HEK293 (cell line): Measurements from ENCODE around the gene COL11A2.

Experiments
- BCL11A ChIP-seq: fragments of 450-650 bp; formaldehyde crosslinking; IDR thresholded peaks from 2 replicates; pipeline ENCODE4 v1.5.1; 2016; ENCODE audit warnings: low read depth, missing biosample characterization, missing genetic modification characterization
- CTCF ChIP-seq: fragments of 450-650 bp; formaldehyde crosslinking; IDR thresholded peaks from 2 replicates; pipeline ENCODE4 v1.5.1; 2016; ENCODE audit warnings: missing biosample characterization, missing genetic modification characterization
- KLF9 ChIP-seq: fragments of 450-650 bp; formaldehyde crosslinking; IDR thresholded peaks from 2 replicates; pipeline ENCODE4 v1.5.1; 2016; ENCODE audit warnings: missing biosample characterization, missing genetic modification characterization, low read depth
- MYNN ChIP-seq: fragments of 450-650 bp; formaldehyde crosslinking; IDR thresholded peaks from 2 replicates; pipeline ENCODE4 v1.5.1; 2016; ENCODE audit warnings: missing biosample characterization, missing genetic modification characterization, borderline replicate concordance
- PBX3 ChIP-seq: sonication (generic); formaldehyde crosslinking; IDR thresholded peaks from 2 replicates; pipeline ENCODE4 v1.8.1; 2022; ENCODE audit warnings: mild to moderate bottlenecking, moderate library complexity, missing genetic modification reagents
- ZBTB1 ChIP-seq: fragments of 450-650 bp; formaldehyde crosslinking; IDR thresholded peaks from 2 replicates; pipeline ENCODE4 v1.5.1; 2016; ENCODE audit warnings: missing biosample characterization, missing genetic modification characterization
- ZEB2 ChIP-seq: fragments of 450-650 bp; formaldehyde crosslinking; IDR thresholded peaks from 2 replicates; pipeline ENCODE4 v1.5.1; 2016; ENCODE audit warnings: missing biosample characterization, missing genetic modification characterization
- ZNF24 ChIP-seq: fragments of 450-650 bp; formaldehyde crosslinking; IDR thresholded peaks from 2 replicates; pipeline ENCODE4 v1.5.1; 2016; ENCODE audit warnings: missing biosample characterization, missing genetic modification characterization
- ZNF423 ChIP-seq: fragments of 450-650 bp; formaldehyde crosslinking; IDR thresholded peaks from 2 replicates; pipeline ENCODE4 v1.5.1; 2016; ENCODE audit warnings: missing biosample characterization, missing genetic modification characterization
- ZNF555 ChIP-seq: fragments of 450-650 bp; formaldehyde crosslinking; conservative IDR thresholded peaks from 2 replicates; pipeline ENCODE4 v1.5.1; 2017; ENCODE audit warnings: missing biosample characterization, mild to moderate bottlenecking, missing genetic modification characterization, inconsistent platforms
- ZNF561 ChIP-seq: fragments of 450-650 bp; IDR thresholded peaks from 2 replicates; pipeline ENCODE4 v1.5.1; 2018; ENCODE audit warnings: missing biosample characterization, missing genetic modification characterization, borderline replicate concordance
- TF ChIP-seq, protein P1 (sequence below): fragments of 450-650 bp; formaldehyde crosslinking; IDR thresholded peaks from 2 replicates; pipeline ENCODE4 v1.5.1; 2016; ENCODE audit warnings: missing biosample characterization, missing genetic modification characterization
- TF ChIP-seq, protein P2 (sequence below): fragments of 450-650 bp; formaldehyde crosslinking; IDR thresholded peaks from 2 replicates; pipeline ENCODE4 v1.5.1; 2016; ENCODE audit warnings: missing biosample characterization, missing genetic modification characterization

GRCh38 chr6:33211136-33211535 is 18.9 kb upstream of the COL11A2 start:
- TF ChIP-seq ZNF24 = no peak
- no peak for TF ChIP-seq KLF9 (tag by site-specific recombination)
- TF ChIP-seq BCL11A (tag by site-specific recombination) = no peak
- TF ChIP-seq ZNF561 = no peak
- no peak for TF ChIP-seq ZNF555
- TF ChIP-seq, protein P1, sequence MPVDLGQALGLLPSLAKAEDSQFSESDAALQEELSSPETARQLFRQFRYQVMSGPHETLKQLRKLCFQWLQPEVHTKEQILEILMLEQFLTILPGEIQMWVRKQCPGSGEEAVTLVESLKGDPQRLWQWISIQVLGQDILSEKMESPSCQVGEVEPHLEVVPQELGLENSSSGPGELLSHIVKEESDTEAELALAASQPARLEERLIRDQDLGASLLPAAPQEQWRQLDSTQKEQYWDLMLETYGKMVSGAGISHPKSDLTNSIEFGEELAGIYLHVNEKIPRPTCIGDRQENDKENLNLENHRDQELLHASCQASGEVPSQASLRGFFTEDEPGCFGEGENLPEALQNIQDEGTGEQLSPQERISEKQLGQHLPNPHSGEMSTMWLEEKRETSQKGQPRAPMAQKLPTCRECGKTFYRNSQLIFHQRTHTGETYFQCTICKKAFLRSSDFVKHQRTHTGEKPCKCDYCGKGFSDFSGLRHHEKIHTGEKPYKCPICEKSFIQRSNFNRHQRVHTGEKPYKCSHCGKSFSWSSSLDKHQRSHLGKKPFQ = no peak
- no peak for TF ChIP-seq PBX3
- TF ChIP-seq CTCF = no peak
- no peak for TF ChIP-seq ZNF423 (tag by site-specific recombination)
- TF ChIP-seq MYNN (tag by site-specific recombination) = no peak
- TF ChIP-seq, protein P2, sequence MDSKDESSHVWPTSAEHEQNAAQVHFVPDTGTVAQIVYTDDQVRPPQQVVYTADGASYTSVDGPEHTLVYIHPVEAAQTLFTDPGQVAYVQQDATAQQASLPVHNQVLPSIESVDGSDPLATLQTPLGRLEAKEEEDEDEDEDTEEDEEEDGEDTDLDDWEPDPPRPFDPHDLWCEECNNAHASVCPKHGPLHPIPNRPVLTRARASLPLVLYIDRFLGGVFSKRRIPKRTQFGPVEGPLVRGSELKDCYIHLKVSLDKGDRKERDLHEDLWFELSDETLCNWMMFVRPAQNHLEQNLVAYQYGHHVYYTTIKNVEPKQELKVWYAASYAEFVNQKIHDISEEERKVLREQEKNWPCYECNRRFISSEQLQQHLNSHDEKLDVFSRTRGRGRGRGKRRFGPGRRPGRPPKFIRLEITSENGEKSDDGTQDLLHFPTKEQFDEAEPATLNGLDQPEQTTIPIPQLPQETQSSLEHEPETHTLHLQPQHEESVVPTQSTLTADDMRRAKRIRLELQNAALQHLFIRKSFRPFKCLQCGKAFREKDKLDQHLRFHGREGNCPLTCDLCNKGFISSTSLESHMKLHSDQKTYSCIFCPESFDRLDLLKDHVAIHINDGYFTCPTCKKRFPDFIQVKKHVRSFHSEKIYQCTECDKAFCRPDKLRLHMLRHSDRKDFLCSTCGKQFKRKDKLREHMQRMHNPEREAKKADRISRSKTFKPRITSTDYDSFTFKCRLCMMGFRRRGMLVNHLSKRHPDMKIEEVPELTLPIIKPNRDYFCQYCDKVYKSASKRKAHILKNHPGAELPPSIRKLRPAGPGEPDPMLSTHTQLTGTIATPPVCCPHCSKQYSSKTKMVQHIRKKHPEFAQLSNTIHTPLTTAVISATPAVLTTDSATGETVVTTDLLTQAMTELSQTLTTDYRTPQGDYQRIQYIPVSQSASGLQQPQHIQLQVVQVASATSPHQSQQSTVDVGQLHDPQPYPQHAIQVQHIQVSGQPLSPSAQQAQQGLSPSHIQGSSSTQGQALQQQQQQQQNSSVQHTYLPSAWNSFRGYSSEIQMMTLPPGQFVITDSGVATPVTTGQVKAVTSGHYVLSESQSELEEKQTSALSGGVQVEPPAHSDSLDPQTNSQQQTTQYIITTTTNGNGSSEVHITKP = no peak
- no peak for TF ChIP-seq ZBTB1 (tag by site-specific recombination)
- TF ChIP-seq ZEB2 (tag by site-specific recombination) = no peak
